NT2/D1 (cell line): Measurements from ENCODE around the gene RSAD1.

Source experiments
- DNase-seq: peaks from one replicate; pipeline ENCODE4 v3.0.0-alpha.2; 2011; ENCODE audit warnings: low read depth, low spot score
- H3K27me3 ChIP-seq: 2 replicates; pipeline ENCODE4 v1.6.0; 2011; ENCODE audit warnings: mild to moderate bottlenecking; ENCODE audit not compliant: insufficient read length, insufficient read depth
- H3K36me3 ChIP-seq: 2 replicates; pipeline ENCODE4 v1.6.1; 2011; ENCODE audit warnings: mild to moderate bottlenecking, low read length, mixed read lengths; ENCODE audit not compliant: insufficient read depth, insufficient read length
- H3K4me1 ChIP-seq: 2 replicates; pipeline ENCODE4 v1.5.1; 2011; ENCODE audit not compliant: insufficient read depth, insufficient read length
- H3K4me3 ChIP-seq: 2 replicates; pipeline ENCODE4 v1.5.1; 2011; ENCODE audit warnings: low read depth; ENCODE audit not compliant: insufficient read length
- H3K9ac ChIP-seq: 2 replicates; pipeline ENCODE4 v1.6.0; 2011; ENCODE audit warnings: low read depth; ENCODE audit not compliant: insufficient read length
- H3K9me3 ChIP-seq: 2 replicates; pipeline ENCODE4 v1.5.1; 2011; ENCODE audit warnings: mild to moderate bottlenecking, low read length; ENCODE audit not compliant: insufficient read depth
- SUZ12 ChIP-seq: IDR thresholded peaks from 2 replicates; pipeline ENCODE4 v1.6.1; 2011; ENCODE audit not compliant: insufficient read length, insufficient read depth; ENCODE audit errors: extremely low read depth
- YY1 ChIP-seq: IDR thresholded peaks from 2 replicates; pipeline ENCODE4 v1.6.1; 2011; ENCODE audit not compliant: insufficient read length, insufficient read depth
- ZNF274 ChIP-seq: IDR thresholded peaks from 2 replicates; pipeline ENCODE4 v1.6.1; 2011; ENCODE audit warnings: mild to moderate bottlenecking, low read depth, low read length

RSAD1 gene

DNA sequence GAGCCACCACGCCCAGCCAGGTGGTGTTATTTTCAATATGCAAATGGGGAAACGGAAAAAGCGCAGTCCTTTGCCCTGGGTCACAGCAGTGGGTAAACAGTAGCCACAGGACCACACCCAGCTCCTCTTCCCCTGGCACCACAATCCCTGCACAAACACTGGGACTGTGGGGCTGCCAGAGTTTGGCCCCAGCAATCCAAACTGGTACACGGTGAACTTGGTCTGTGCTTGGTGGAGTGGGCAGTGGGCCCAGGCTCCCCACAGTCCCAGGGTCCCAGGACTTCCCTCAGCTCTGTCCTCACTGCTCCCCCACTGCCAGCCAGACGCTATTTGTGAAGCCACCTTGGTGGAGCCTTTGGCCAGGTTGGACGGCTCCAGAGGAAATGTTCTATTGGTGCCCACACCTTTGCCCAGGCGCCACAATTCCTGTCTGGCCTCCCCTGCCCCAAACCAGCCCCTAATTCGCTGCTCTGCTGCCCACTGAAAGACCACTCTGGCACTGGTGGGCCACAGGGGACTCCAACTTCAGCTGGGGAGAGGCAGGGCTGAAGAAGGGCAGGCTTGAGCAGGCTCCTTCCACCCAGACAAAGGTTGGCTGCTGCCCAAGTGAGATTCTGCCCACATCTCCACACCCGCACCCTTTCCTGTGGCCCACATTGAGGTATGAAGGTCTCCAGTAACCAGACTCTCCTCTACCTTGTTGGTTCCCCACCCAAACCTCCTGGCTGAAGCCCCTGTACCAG, 12.1 kb upstream of the RSAD1 start:
- no peak overlapping the region for H3K9ac ChIP-seq
- H3K36me3 ChIP-seq = no peaks in the 10 kb centered on the region
- H3K4me1 ChIP-seq = peaks cover 16% of the 10 kb centered on the region
- TF ChIP-seq SUZ12 (no peak), ZNF274 (no peak), YY1 (no peak)
- no peaks in the 10 kb centered on the region for H3K27me3 ChIP-seq
- no peak for DNase-seq
- no peaks in the 10 kb centered on the region; the same call in 1 of the 2 replicates for H3K9me3 ChIP-seq
- no peak overlapping the region for H3K4me3 ChIP-seq

GRCh38 chr17:50467114-50467854, 11.4 kb upstream of the RSAD1 start:
- Histone ChIP-seq H3K9ac (no peak overlapping the region), H3K9me3 (no peaks in the 10 kb centered on the region; the same call in 1 of the 2 replicates)
- DNase-seq = no peak

DNA sequence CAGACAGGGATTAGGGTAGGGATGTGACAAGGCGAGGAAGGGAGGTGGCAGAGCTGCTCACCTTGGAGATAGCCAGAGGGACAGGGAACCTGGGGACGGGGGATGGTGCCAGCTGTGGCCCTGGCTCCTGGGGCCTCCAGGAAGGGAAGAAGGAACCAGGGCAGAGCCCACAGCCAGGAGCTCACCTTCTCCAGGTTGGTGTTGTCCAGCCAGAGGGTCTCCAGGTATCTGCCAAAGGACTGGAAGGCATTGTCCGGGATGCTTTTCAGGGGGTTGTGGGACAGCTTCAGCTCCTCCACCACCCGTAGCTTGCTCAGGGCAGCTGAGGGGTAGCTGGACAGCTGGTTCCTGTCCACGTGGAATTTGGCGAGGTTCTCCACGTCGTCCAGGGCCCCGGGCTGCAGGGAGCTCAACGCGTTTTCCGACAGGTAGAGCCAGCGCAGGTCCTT, 10.8 kb upstream of the RSAD1 start:
- DNase-seq = no peak
- no peaks in the 10 kb centered on the region for H3K27me3 ChIP-seq
- no peak overlapping the region for H3K4me3 ChIP-seq
- H3K36me3 ChIP-seq = no peaks in the 10 kb centered on the region
- peaks cover 16% of the 10 kb centered on the region for H3K4me1 ChIP-seq
- TF ChIP-seq YY1 (no peak), SUZ12 (no peak), ZNF274 (no peak)
- H3K9ac ChIP-seq = no peak overlapping the region
- no peaks in the 10 kb centered on the region; the same call in 1 of the 2 replicates for H3K9me3 ChIP-seq

More at GRCh38 chr17:50467114-50467854, 11.4 kb upstream of the RSAD1 start:
- TF ChIP-seq SUZ12 = no peak
- no peak for TF ChIP-seq YY1
- TF ChIP-seq ZNF274 = no peak
- H3K4me3 ChIP-seq = no peak overlapping the region
- peaks cover 16% of the 10 kb centered on the region for H3K4me1 ChIP-seq
- no peaks in the 10 kb centered on the region for H3K36me3 ChIP-seq
- H3K27me3 ChIP-seq = no peaks in the 10 kb centered on the region

DNA sequence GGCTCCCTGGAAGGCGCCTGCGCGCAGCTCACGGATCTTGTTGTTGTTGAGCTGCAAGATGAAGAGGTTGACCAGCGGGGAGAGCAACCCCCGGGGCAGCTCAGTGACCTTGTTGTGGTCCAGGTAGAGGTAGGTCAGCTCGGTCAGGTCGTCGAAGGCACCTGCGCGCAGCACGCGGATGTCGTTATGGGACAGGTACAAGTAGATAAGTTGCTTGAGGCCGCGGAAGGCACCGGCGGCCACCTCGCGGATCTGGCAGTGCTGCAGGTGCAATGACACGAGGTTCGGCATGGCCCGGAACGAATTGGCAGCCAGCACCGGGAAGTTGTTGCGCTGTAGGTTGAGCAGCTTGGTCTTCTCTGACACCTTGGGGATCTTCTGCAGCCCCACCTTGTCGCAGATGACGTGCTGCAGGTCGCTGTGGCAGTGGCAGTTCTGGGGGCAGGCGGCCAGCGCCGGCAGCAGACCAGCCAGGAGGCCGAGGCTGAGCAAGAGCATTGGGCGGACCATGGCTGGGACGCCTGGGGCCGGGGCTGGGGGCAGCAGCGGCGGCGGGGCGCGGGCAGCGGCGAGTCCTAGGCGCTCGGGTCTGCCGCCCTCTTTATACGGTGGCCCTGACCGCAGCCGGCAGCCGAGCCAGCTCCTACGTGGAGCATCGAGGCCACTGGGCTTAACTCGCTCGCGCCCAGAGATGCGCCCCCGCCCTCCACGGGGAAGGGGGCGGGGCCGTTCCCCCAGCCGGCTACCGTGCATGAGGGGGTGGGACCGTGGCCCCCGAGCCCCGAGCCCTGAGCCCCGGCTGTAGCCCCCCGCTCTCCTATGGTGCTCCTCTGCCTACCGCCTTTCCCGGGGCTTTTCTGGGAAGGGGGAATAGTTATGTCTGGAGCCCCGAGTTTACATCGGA, 10.1 kb upstream of the RSAD1 start, which contains the start of gene CHAD:
TSS of gene CHAD (minus strand) at position 577 of the 904 bp plus-strand sequence. CDS start at position 510, 67 bp downstream.
- H3K27me3 ChIP-seq = no peaks in the 10 kb centered on the region
- TF ChIP-seq YY1 = no peak
- no peak for TF ChIP-seq SUZ12
- TF ChIP-seq ZNF274 = no peak
- no peaks in the 10 kb centered on the region; the same call in 1 of the 2 replicates for H3K9me3 ChIP-seq
- peaks cover 16% of the 10 kb centered on the region for H3K4me1 ChIP-seq
- no peaks in the 10 kb centered on the region for H3K36me3 ChIP-seq
- no peak for DNase-seq
- H3K4me3 ChIP-seq = no peak within 1 kb of the TSS
- H3K9ac ChIP-seq = no peak within 1 kb of the TSS

DNA sequence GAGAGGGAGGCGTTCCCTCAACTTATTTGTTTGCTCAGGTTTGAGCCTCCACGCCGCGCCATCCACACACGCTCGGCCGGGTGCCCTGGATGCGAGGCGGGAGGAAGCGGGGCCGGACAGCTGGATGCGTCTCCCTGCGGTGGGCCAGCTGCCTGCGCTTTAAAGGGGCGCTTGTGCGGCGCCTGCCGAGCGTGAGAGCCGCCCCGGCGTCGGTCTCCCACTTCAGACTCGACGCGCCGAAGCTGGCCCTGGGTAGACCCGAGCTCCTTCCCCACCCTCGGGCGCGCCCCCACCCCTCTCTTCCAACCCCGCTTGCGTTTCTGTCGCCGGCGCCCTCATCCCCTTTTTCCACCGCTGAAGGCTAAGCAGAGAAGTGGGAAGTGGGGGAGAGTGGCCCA, 9.5 kb upstream of the RSAD1 start:
- no peaks in the 10 kb centered on the region; the same call in 1 of the 2 replicates for H3K9me3 ChIP-seq
- no peaks in the 10 kb centered on the region for H3K36me3 ChIP-seq
- no peak for DNase-seq
- H3K4me1 ChIP-seq = peaks cover 16% of the 10 kb centered on the region
- no peak overlapping the region for H3K9ac ChIP-seq
- H3K27me3 ChIP-seq = no peaks in the 10 kb centered on the region
- no peak overlapping the region for H3K4me3 ChIP-seq
- TF ChIP-seq YY1 (no peak), ZNF274 (no peak), SUZ12 (no peak)

DNA sequence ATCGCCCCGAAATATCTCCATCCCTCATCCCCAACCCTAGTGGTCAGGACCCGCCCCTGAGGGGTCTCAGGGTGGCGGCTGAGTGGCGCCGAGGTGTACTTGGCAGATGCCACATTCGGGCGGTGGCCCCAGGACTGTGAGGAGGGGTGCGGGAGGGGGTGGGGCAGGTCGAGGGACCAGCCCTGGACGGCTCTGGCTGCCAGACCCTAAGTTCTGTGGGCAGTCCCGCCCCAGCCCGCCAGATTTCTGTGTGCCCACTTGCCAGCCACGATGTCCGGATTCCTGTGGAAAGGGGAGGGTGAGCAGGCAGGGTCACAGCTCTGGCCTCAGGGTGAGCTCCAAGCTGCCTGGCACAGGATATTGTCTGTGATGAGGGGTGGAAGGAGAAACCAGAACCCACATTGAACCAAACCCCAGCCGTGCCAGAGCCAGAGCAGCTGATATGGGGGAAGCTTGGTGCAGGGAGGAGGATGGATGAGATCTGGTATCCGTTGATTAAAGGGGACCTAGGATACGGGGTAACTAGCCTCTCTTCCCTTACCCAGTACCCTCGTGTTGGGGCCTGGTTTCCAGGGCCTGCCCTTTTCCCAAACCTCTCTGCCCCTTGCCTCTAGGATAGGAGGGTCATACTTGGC, 8.9 kb upstream of the RSAD1 start:
- no peak overlapping the region for H3K9ac ChIP-seq
- H3K36me3 ChIP-seq = no peaks in the 10 kb centered on the region
- H3K4me3 ChIP-seq = no peak overlapping the region
- peaks cover 16% of the 10 kb centered on the region for H3K4me1 ChIP-seq
- no peaks in the 10 kb centered on the region for H3K27me3 ChIP-seq
- no peak for TF ChIP-seq ZNF274
- no peak for TF ChIP-seq YY1
- no peak for TF ChIP-seq SUZ12
- DNase-seq = no peak
- no peaks in the 10 kb centered on the region; the same call in 1 of the 2 replicates for H3K9me3 ChIP-seq
